NCI-H460 (cell line): ENCODE measurements around the gene C1QTNF4. TPM values are rescaled to one million over a fixed set of nuclear protein-coding genes. Genes with fewer than 3 reads are reported as not detected.
"Not testable (repeated sequence)": the region's sequence is repeated elsewhere in the genome, so short reads cannot be mapped to it uniquely, and the experiment has no call there.

ENCODE experiments used
- DNase-seq: peaks from one replicate; pipeline ENCODE4 v3.0.0-alpha.2; 2016; ENCODE audit warnings: low read depth; ENCODE audit errors: extremely low read depth
- total RNA-seq: library from RNA; depleted of rRNA; stranded (reverse); fragments of >200 nt; shearing (Covaris generic); gene quantifications from 2 replicates; pipeline ENCODE4 v1.2.3, GENCODE V29; 2014

The C1QTNF4 gene
- total RNA-seq, 1 experiment from 2014 or later: not detected

DNA sequence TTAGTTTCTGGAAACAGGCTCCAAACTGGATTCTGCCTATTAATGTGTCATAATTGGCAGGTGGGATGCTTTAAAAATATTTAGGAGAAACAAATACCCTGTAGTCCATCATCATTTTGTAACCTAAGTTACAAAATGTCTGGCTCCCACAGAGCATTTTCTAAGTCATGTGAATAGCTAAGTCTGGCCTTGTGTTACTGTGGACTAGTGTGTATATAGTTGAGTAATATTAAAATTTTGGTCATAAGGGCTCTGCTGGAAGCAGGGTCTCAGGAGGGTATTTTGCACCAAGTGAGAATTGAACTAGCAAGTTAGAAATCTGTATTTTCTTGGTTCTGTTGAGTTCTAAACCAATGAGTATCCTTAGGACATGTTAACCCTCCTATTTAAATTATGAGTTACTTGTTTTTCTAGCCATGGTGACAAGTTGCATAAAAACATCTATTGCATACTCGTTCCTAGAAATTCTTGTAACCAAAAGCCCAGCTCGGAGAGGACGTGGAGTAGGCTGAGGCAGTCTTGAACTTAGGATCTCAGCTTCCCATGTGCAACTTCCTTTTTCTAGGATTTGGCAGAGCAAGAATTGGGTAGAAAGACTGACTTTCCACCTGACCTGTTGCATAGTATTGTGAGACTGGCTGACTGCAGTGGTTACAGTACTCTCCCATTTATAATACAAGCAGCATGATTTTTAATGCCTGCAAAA, 23.4 kb downstream of the C1QTNF4 start:
- DNase-seq: no peak

- no peak for DNase-seq
Measured at GRCh38 chr11:47569646-47570045, 24.6 kb downstream of the C1QTNF4 start.

DNA sequence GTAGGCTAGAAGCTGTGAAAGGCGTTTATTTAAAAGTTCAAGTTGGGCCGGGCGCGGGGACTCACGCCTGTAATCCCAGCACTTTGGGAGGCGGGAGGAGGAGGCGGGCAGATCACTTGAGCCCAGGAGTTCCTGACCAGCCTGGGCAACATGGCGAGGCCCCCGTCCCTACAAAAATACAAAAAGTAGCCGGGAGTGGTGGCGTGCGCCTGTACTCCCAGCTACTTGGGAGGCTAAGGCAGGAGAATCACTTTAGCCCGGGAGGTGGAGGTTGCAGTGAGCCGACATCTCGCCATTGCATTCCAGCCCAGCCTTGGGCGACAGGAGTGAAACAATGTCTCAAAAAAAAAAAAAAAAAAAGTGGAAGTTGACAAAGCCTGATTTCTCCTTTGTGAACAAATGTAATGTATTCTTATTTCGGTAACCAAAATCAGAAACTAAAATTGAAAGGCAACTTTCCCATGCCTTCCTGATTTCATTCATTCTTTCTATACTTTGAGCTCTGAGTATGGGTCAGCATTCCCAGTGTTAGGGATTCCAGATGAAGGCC, 28.0 kb downstream of the C1QTNF4 start:
- no peak for DNase-seq

- no peak for DNase-seq
Measured at GRCh38 chr11:47565340-47566148, 28.7 kb downstream of the C1QTNF4 start, which contains the start of gene PTPMT1. Gene PTPMT1, plus strand, starts transcription at chr11:47565599. Its CDS starts 24 bp downstream, at chr11:47565623.

- no peak for DNase-seq
Measured at GRCh38 chr11:47564933-47565339, 29.3 kb downstream of the C1QTNF4 start.

DNA sequence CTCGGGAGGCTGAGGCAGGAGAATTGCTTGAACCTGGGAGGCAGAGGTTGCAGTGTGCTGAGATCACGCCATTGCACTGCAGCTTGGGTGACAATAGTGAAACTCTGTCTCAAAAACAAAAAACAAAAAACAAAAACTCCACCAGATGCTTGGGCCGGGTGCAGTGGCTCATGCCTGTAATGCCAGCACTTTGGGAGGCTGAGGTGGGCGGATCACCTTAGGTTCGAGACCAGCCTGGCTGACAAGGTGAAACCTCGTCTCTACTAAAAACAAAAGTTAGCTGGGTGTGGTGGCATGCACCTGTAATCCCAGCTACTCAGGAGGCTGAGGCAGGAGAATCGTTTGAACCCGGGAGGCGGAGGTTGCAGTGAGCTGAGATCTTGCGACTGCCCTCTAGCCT, 29.8 kb downstream of the C1QTNF4 start:
- not testable (repeated sequence) for DNase-seq

GRCh38 chr11:47562393-47562792, 31.8 kb downstream of the C1QTNF4 start:
- DNase-seq: not testable (repeated sequence)

DNA sequence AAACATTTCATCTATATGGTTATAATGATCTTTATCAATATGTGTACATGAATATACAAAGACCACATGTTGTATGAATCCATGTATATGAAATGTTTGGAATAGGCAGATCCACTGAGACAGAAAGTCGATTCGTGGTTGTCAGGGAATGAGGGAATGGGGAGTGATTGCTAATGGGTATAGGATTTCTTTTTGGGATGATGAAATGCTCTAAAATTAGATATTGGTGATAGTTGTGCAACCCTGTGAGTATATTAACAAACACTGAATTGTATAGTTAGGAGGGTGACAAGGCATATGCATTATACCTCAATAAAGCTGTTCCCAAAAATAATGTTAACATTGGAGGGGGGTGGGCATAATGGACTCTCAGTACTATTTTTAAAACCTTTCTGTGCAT, 33.8 kb downstream of the C1QTNF4 start:
- no peak for DNase-seq

- DNase-seq: no peak
Measured at GRCh38 chr11:47558695-47559094, 35.5 kb downstream of the C1QTNF4 start.

- not testable (repeated sequence) for DNase-seq
Measured at GRCh38 chr11:47557004-47557403, 37.2 kb downstream of the C1QTNF4 start.

DNA sequence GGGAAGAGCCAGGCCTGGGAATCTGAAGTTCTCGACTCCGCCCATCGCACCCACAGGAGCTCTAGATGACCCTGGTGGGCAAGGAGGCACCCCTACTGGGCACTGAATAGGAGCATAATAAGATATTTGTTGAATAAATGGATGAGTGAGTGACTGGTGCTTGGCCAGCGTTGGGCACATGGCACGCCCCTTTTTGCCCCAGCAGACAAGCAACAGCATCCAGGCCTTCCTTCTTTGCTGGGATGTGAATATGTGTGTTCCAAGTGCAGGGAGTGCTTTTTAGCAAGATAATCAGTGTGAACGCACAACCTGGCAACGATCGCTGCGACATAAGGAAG, 40.8 kb downstream of the C1QTNF4 start:
- no peak for DNase-seq

GRCh38 chr11:47552566-47553405, 41.4 kb downstream of the C1QTNF4 start, which contains the start of gene CELF1:
Gene CELF1, minus strand, starts transcription at chr11:47553132. Its CDS starts 53,609 bp downstream, at chr11:47499523.
- DNase-seq: peak; percentile 83

GRCh38 chr11:47552056-47552565, 42.1 kb downstream of the C1QTNF4 start:
- no peak for DNase-seq

GRCh38 chr11:47551086-47551485, 43.1 kb downstream of the C1QTNF4 start:
- no peak for DNase-seq

DNA sequence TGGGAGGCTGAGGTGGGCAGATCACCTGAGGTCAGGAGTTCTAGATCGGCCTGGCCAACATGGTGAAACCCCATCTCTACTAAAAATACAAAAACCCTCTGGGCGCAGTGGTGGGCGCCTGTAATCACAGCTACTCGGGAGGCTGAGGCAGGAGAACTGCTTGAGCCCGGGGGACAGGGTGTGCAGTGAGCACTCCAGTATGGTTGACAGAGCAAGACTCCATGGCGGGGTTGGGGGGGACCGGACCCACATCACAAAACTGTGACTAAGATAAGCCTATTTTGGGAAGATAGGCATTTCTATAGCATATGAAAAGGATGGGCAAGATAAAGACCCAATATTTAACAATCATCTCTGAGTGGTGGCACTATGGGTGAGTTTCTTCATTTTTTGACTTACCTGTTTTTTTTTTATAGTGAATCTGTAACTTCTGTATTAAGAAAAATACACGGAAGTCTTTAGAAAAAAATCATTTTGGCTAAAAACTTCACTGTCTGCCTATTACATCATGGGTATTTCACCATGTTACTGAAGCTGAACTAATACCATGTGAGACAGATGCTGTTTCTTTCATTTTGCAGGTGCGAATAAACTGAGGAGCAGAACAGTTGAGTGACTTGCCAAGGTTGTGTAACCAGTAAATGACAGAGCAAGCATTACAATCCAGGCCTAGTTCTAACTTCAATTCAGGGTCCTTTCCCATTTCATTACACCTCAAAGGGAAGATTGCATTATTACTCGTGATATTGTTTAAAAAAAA, 43.7 kb downstream of the C1QTNF4 start:
- DNase-seq: no peak

GRCh38 chr11:47546274-47546673, 47.9 kb downstream of the C1QTNF4 start:
- not testable (repeated sequence) for DNase-seq

DNA sequence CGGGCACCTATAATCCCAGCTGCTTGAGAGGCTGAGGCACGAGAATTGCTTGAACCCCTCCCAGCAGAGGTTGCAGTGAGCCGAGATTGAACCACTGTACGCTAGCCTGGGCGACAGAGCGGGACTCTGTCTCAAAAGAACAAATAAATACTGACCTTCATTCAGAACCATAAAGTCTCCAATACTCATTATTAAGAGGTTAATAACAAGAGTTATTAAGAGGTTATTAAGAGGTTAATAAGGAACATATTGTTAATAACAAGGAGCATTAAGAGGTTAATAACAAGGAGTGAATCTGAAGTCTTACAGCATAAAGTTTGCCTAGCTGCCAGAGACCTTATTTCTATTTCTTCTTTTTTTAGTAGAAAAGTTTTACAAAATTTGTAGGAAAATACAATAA, 48.9 kb downstream of the C1QTNF4 start:
- no peak for DNase-seq

DNA sequence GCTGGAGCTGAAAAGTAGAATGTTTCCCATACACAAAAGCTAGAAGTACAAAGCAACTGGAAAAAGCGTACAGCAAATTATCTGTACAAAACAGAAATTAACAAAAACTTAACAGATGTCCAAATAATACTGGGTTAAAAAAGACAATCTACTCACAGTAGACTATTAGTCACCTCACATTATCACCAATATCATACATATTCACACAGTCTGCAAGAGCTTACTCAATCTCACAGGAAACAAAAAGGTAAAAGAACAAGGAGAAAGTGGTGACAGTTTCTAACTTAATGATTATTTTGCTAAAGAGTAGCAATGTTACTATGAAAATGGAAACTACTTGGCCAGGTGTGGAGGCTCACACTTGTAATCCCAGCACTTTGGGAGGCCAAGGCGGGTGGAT, 53.1 kb downstream of the C1QTNF4 start:
- no peak for DNase-seq

GRCh38 chr11:47539681-47540039, 54.6 kb downstream of the C1QTNF4 start:
- DNase-seq: no peak
